GM19035 (cell line): ENCODE results near the gene ZG16.
"Not testable (repeated sequence)": the region's sequence is repeated elsewhere in the genome, so short reads cannot be mapped to it uniquely, and the experiment has no call there.

Experiments used
- ATAC-seq: cut with Tn5 transposase; IDR thresholded peaks from one replicate; pipeline ENCODE4 v1.9.1; 2021; ENCODE audit not compliant: unreplicated experiment

ZG16 gene

GRCh38 chr16:29783094-29783953, 5.3 kb downstream of the ZG16 start:
- not testable (repeated sequence) for ATAC-seq

- ATAC-seq, result no peak
Observed at GRCh38 chr16:29784157-29784556, 6.1 kb downstream of the ZG16 start.

GRCh38 chr16:29784901-29785500, 6.9 kb downstream of the ZG16 start:
- no peak for ATAC-seq

- not testable (repeated sequence) for ATAC-seq
Observed at GRCh38 chr16:29787155-29787554, 9.1 kb downstream of the ZG16 start.

GRCh38 chr16:29789775-29790182, 11.7 kb downstream of the ZG16 start:
- no peak for ATAC-seq

GRCh38 chr16:29790183-29790948, 12.3 kb downstream of the ZG16 start, which contains the start of gene KIF22:
KIF22 (plus strand) TSS chr16:29790751; CDS start chr16:29790760, 9 bp downstream.
- peak; percentile 92 for ATAC-seq

- ATAC-seq, result no peak
Observed at GRCh38 chr16:29790949-29791844, 13.1 kb downstream of the ZG16 start.

- no peak for ATAC-seq
Observed at GRCh38 chr16:29791845-29792807, 14.1 kb downstream of the ZG16 start.

- ATAC-seq, result not testable (repeated sequence)
Observed at GRCh38 chr16:29793153-29793552, 15.1 kb downstream of the ZG16 start.

GRCh38 chr16:29794231-29794710, 16.2 kb downstream of the ZG16 start:
- no peak for ATAC-seq

- ATAC-seq, result no peak
Observed at GRCh38 chr16:29802416-29802935, 24.4 kb downstream of the ZG16 start.

- ATAC-seq, result no peak
Observed at GRCh38 chr16:29804020-29804419, 26.0 kb downstream of the ZG16 start.

- ATAC-seq, result no peak
Observed at GRCh38 chr16:29804455-29805231, 26.6 kb downstream of the ZG16 start.

- peak; percentile 53 for ATAC-seq
Observed at GRCh38 chr16:29805232-29806098, 27.4 kb downstream of the ZG16 start.

- no peak for ATAC-seq
Observed at GRCh38 chr16:29806099-29806579, 28.1 kb downstream of the ZG16 start, which contains the start of gene MAZ. MAZ (plus strand) TSS chr16:29806529; CDS start chr16:29806702, 173 bp downstream.

GRCh38 chr16:29806641-29807425, 28.8 kb downstream of the ZG16 start:
- ATAC-seq, result no peak
